Fibroblast of skin of left biceps (primary cell): ENCODE results near the gene CNTNAP2.
A peak's percentile ranks its signal among the peaks of the same experiment; 100 is the strongest.

Experiments
- DNase-seq, 2 experiments: peaks; one replicate each; pipeline ENCODE4 v3.0.0-alpha.2; 2013; ENCODE audit warnings: low read depth in 2 of 2

The CNTNAP2 gene

DNA sequence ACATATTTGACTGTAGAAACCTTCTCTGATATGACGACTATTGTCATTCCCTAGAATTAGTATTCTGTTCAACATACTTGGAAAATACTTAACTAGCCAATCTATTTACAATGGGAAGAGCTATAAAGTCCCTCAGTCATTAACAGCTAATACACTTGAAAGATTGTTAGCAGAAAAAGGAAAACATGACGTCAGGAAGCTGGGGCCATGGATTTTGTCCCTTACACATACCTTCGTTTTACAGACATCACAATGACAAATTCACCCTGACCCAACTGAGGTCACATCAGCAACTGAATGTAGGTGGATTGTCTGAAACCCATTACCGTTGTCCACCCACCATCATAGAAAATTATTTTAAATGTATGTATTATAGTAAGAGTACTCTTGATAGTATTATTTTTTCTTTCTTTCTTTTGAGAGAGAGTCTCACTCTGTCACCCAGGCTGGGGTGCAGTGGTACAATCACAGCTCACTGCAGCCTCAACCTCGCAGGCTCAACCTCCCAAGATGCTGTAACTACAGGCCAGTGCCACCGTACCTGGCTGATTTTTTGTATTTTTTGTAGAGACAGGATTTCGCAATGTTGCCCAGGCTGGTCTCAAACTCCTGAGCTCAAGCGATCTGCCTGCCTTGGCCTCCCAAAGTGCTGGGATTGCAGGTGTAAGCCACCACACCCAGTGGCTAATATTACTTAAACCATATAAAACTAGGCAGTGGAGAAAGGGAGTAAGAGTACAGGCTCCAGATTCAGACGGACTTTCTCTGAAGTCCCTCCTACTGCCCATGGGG is 1977.0 kb downstream of the CNTNAP2 start:
- no peak for DNase-seq

DNA sequence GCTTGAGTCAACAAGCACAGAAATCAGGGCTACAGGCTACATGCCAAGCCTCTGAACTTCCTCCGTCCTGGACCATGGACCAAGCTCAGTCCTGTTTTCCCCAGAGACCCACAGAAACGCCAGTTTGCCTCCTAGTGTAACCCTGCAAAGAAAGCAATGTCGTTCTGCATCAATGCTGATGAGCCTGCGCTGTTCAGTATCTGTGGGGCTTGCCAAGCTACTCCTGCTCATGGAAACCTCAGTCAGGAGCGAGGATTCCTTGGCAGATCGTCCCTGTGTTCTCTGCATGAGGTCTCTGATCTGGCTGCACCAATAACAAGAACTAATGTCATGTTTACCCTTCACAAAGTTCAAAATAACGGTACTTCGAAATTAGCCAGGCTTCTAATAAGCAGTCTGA is 1978.5 kb downstream of the CNTNAP2 start:
- DNase-seq, result no peak

DNA sequence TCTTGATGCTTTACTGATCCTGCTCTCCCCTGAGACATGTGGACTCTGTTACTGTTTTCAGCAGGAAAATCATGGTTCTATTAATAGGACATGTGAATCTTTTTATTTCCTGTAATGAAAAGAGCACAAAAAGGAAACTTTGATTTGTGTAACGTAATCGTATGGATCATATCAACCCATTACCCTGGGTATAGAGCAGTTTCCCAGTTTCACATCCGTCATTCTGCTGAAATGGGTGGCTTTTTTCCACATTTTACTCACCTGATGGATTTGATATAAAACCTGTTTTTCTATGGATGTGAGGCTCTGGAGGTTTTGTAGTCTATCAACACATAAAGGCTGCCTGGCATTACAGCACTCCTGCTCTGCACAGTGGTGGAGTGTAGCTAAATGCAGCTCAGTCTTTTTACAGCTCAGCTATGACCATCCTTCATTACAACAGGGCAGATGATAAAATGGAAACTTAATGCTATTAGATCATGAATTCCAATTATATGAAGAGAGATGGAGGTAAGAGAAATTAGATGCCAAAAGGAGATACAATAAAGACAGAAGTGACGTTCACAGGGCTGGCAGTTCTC is 1987.6 kb downstream of the CNTNAP2 start:
- DNase-seq, result no peak

DNA sequence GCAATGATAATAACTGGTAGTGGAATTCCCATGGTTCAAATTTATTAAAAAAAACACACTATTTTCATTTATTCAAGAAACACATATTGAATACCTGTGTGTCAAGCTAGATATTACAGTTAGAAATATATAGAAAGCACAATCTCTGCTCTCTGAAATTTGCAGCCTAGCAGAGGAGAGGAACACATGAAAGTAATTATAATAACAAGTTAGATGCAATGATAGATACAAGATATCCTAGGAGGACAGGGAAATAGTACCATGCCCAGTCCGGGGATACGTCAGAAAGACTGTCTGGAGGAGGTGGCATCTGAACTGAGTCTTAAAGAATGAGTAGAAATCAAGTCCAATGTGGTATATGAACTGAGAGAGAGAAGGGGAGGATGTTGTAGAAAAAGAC is 1988.3 kb downstream of the CNTNAP2 start:
- DNase-seq, result no peak

DNA sequence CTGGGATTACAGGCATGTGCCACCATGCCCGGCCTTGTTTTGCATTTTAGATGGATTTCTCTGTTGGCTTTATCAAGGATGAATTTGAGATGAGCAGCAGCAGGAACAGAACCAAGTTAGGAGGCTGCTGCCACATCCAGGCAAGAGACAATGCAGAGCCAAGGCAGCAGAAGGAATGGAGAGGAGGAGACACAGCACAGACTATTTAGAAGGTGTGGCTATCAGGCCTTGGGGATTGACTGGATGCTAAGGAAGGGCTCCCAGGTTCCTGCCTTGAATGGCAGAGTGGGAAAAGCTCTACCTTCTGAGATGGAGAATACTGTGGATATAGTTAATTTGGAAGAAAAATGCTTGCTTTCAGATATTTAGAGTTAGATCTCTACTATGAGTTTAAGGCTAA is 1989.3 kb downstream of the CNTNAP2 start:
- no peak for DNase-seq

DNA sequence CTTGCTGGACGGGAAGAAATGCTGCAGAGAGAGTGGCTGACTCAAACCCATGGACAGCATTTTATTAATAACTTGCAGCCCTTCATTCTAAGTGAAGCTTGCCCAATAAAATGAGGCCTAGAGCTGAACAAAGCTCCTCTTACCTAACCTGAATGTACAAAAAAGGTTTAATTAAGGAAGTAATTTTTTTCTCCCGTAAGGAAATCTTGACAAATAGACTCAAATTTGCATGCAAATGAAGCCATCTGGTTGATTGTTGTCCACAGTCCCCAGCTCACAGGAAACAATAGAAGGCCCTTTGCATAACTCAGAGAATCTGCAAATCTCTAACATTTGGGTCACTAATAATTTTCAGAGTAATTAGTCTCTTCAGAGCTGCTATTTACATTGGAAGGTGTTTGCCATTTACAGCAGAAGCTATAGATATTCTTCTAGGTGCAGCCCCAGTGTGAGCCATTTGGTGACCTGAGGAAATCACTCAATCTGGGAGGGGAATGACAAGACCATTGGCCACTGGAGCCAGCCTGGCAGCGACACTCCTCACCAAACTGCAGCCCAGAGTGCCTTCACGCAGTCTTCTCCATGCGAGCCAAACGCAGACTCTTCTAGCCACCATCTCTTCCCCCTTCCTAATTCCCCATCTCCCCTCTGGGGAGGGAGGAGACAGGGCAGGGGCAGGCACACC is 1991.0 kb downstream of the CNTNAP2 start:
- DNase-seq, result no peak

DNA sequence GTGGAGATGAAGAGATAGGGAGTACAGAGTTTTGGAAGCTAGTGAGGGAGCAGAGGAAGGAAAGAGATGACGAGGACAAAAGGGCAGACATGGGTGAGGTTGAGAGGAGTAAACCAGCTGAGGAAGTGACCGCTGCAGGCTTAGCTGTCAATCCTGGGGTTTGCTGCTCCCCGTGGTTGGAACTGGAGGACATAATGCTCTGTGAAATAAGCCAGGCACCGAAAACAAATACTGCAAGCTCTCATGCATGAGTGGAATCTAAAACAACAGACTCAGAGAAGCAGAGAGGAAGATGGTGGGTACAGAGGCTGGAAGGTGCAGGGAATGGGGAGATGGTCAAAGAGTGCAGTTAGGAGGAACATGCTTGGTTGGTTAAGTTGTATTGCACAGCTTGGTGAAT is 1991.8 kb downstream of the CNTNAP2 start:
- DNase-seq, result no peak

DNA sequence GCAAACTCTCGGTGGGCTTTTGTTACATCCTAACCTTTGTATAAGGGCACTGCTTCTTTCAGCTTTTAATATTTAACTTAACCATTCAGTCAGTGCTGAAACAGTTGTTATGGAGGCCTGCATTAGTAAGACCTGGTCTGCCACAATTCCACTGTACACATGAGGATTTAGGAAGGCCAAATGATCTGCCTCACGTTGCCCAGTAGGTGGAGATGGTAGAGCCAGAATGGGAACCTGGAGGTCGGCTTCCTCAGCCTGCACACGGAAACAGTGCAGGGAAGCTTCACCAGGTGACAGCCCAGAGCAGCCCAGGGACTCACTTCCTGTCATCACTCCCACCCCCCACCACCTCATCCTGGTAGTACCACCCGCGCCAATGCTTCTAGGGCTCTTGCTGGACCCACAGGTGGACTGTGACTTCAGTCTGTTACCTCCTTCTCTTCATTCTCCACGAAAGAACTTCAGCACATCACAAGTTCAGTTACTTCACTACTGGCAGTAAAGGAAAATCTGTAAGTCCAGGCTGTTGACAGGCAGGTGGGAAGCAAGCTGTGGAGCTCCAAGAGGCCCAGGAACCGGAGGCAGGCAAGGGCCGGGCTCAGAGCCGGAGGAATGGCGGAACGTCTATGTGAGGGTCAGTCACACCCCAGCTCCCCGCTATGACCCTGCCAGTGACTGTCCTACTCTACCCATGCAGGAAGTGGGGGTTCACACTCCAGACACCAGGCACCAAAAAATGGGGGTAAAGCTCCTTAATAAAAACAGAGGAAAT is 1993.7 kb downstream of the CNTNAP2 start:
- no peak for DNase-seq

DNA sequence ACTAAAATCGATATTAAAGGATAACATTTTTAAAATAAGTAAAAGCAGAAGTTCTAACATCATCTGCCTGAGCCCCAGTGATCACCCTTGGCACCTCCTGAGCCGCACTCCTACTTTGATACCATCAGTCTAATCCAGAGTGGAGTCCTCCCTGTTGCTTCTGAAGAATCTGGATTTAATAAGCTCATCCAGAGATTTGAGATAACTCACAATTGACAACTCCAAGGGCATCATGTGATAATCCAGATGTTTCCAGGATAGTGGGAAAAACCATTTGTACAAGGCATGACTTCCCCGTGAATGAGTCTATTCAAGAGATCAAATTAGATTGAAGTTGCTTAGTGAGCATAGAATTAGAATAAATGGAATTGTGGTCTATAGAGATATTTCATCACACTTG is 1998.2 kb downstream of the CNTNAP2 start:
- no peak for DNase-seq

DNA sequence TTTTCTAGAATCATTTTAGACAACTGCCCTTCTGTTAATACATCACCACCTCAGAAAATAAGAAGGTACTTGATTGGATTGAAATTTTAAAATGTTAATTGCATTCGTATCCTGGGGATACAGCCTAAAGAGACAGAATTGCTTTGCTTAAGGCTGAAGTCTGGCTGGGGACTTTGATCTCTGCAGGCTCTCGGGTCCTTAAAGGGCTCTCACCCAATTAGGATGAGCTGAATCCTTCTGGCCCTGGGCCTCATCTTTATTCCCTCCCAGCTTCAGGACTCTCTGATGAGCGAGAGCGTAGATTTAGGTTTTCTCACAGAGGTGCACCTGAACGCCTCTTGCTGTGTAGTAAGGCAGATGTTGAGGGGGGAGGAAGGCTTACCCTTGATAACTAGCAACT is 1998.7 kb downstream of the CNTNAP2 start:
- DNase-seq, result no peak

DNA sequence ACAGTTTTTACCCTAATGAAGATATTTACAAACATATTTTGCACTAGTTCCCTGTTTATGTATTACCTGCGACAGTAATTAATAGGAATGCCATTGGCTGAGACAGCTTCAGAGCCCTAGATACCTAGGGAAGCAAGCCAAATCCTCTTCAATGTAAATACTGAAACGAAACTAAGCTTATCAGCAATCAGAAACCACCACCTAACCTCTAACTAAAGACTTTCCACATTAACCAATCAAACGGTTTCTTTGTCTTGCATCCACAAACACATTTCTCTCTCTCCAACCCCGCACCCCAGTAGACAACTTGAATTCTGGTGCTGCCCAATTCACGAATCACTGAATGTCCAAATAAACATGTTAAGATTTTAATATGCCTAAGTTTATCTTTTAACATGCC is 1999.6 kb downstream of the CNTNAP2 start:
- no peak for DNase-seq

DNA sequence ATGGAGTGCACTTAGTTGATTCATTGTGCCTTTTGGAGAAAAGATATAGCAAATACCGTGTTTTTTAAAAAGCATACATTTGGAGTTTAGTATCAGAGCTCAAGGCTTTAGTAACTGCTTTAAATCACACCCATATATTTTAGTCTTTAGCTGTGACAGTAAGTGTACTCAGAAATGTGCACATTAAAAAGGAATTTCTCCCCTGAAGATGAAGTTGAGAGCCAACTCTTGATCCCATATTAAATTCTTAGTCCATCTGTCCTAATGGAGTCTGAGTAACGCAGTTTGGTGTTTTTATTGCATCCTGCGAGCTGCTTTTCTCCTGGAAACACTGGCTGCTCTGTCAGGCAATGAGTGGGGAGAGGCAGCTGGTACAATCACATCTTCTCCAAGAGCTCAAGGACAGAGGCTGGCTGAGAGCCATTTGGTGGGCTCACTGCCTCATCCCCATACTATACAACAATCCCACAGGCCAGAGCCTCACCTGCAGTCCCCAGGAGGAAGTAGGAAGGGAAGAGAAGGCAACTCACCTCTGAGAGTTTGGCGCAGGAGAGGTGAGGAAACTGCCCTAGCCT is 2000.3 kb downstream of the CNTNAP2 start:
- no peak for DNase-seq

DNA sequence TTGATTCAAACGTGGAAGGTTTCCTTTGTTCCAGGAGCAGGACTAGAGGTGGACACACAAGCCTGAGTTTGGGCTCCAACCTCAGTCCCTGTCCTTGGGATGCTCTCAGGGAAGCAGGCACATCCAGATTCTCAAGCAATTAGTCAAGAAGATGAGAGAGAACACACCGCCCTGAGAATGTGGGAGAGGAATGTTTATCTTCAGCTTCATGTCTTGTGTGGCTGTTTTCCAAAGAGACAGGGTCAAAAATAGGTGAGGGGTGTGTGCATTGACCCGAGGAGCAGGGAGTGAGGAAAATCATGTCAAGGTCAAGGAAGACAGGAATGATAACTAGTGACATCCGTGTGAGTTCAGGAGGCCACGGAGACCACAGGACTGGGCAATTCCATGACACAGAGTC is 2001.8 kb downstream of the CNTNAP2 start:
- no peak for DNase-seq

DNA sequence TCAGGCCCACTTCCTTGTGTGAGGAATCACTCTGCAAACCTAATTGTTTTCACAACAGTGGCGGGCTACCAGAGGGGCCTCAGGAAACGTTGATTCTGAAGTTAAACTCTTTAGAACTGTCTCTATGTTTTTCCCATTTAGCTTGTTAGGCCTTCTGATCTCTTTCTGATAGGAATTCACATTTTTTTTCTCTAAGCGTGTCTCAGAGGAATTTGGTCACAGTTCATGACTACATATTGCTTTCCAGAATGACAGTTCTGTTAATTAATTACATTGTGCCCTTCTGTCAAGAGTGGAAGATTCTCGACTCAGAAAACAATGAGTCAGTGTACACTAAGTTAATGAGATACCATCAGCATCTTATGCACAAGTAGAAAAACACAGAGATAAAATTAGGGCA is 2004.8 kb downstream of the CNTNAP2 start:
- no peak for DNase-seq

DNA sequence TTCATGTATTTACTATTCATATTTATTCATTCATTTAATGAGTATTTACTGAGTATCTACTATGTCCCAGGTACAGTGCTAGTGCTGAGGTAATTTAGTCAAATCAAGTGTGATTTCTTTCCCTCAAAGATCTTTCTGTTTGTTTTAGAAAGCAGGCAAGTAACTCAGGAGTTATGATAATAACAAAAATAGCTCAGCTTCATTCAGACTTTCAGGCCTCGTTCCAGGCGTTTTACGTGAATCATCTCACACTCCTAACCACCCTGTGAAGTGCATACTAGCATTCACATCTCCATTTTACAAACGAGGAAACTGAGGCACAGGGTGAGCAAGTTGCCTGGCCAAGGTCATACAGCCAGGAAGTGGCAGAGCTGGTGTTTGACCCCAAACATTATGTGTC is 2005.2 kb downstream of the CNTNAP2 start:
- DNase-seq, result no peak

DNA sequence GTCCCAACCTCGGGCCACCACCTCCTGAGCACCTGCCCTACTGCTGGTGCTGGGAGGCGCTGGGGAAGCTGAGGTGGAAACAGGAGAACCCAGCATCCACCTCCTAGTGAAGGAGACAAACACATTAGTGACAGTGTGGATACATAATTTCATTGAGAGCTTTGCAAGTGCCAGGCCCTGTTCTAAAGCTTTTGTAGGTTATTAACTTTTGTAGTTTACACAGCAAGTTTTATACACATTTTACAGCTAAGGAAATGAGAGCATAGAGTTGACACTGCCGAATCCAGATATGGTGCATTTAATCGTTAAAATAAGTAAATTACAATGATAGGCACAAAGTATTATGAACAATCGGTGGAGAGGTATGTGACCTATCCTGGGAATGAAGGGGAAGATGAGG is 2007.9 kb downstream of the CNTNAP2 start:
- no peak for DNase-seq

DNA sequence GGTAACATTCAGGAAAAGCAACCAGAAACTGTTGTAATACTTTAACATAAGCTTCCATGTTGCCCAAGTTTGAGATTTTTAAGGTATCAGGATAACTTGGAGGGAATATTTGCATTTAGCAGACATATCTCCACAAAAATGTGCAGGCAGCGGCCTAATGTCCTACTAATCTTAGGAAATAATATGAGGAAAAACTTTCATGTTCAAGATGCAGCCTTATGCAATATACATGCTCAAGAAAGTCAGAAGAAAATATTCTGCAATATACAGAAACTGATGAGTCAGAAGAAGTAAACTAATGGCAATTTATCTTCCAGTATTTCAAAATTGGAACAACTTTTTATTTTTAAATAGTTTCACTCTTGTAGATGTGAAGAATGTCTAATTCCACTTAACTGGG is 2010.8 kb downstream of the CNTNAP2 start:
- no peak for DNase-seq

DNA sequence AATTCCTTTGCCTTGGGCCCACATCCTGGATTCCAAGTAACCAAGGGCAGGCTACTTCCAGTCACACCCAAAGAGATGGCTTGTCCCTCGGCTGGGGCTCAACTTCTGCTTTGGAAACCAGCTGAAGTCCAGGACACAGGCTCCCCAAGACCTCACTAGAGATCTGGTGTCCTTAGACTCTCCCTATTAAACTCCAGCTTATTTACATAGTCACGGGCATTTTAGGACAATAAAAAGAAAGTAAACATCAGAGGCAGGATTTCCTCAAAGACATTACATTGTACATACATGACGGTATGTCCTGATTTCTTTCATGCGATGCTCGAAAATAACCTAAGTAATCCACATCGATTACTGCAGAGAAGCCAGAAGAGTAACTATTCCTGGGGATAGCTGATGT is 2012.4 kb downstream of the CNTNAP2 start:
- DNase-seq, result no peak

DNA sequence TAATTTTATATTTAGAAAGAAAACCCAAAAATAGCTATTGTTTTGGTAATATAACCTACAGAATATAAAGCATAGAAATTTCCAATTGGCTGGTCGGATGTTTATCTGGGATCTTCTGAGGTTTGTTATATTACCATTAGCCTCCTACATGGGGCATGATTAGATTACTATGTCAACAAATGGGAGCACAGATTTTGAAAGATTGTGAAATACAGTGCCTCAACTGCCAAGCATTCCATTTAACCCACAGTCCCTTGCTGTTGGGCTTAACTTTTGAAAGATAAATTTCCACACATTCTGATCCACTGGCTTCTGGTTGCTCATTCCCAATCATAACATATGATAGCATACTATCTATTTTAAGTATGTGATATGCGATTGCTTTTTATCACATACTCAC is 2018.5 kb downstream of the CNTNAP2 start:
- peak; percentile 17 for DNase-seq

DNA sequence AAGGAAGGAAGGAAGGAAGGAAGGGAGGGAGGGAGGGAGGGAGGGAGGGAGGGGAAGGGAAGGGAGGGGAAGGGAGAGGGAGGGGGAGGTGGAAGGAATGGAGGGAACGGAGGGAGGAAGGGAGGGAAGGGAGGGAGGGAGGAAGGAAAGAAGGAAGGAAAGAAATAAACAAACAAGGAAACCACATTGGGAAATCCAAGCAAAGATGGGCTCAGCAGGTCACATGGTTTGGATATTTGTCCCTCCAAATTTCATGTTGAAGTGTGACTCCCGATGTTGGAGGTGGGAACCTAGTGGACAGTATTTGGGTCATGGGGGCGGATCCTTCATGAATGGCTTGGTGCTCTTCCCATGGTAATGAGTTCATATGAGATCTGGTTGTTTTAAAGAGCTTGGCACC is 2019.4 kb downstream of the CNTNAP2 start:
- no peak for DNase-seq

DNA sequence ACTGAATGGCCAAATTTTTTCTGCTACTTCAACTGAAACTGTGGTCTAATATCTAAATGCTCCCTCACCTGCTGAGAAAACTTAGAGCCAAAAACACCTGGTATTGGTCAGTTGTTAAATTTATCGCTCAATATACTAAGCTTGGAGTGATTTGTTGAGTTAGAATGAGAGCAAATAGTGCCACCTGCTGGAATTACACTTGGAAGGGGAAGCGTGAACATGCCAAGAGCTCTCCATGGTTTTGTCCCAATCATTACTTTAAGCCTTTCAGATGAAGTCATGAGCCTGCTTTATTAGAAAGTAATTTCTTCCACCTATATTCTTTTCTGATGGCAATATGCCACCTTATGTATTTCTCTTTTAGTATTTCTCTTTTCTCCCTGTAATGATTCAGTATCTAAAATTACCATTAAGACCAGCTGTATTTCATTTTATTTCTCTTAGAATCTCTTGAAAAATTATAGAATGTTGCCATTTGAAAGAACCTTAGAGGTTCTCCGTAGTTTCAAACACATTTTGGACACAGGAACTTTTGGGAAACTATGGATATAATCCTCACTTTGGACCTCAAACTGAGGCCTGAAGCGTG is 2026.2 kb downstream of the CNTNAP2 start:
- no peak for DNase-seq

DNA sequence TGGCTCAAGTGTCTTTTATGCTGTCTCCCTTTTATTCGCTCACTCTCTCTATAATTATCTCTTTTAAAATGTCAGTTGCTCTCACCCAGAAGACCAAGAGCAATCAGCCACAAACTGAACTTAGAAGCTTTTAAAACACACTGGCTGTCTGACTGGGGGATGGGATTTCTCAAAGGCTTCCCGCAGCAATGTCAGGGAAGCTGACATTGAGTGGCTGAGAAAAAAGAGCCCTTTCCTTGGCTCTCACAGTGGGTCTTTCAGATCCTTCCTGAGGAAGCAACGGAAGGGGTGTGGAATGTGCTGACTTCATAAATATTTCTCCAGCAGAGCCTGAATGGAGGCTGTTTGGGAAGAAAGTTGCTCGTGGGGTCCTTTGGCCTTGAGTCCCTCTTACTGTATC is 2028.2 kb downstream of the CNTNAP2 start:
- no peak for DNase-seq
